CD14-positive monocyte (primary cell): ENCODE results near the gene REEP2. TPM values are rescaled to one million over a fixed set of nuclear protein-coding genes. Genes with fewer than 3 reads are reported as not detected.

Experiments
- DNase-seq, 3 donors: peaks; one replicate each; pipeline ENCODE4 v3.0.0-alpha.2; 2011 to 2022
- H2AFZ ChIP-seq: 2 replicates; pipeline ENCODE4 v1.6.0; 2012; ENCODE audit warnings: mild to moderate bottlenecking, low read depth, low read length, inconsistent platforms; ENCODE audit not compliant: insufficient read depth, poor library complexity, severe bottlenecking
- H3K27ac ChIP-seq, 2 donors: 1 replicate in 1 of 2; 2 replicates in 1 of 2; pipeline ENCODE4 v1.5.1; 2012 to 2013; ENCODE audit warnings: low read length in 2 of 2, control low read depth in 1 of 2, inconsistent platforms in 1 of 2, low read depth in 1 of 2, mild to moderate bottlenecking in 1 of 2
- H3K27me3 ChIP-seq, 2 donors: one replicate each; pipeline versions ENCODE4 v1.6.0 to v1.6.1; 2011 to 2013; ENCODE audit warnings: low read length in 2 of 2; ENCODE audit not compliant: control insufficient read depth in 2 of 2, insufficient read depth in 2 of 2
- H3K36me3 ChIP-seq, 2 donors: replicated peaks in 1 of 2; 1 replicate in 1 of 2; 2 replicates in 1 of 2; pipeline versions ENCODE4 v1.5.1 to v1.6.1; 2012 to 2013; ENCODE audit warnings: low read length in 2 of 2, control low read depth in 1 of 2, inconsistent platforms in 1 of 2, mild to moderate bottlenecking in 1 of 2; ENCODE audit not compliant: insufficient read depth in 2 of 2, control insufficient read depth in 1 of 2
- H3K4me1 ChIP-seq, 2 donors: 1 replicate in 1 of 2; 2 replicates in 1 of 2; pipeline versions ENCODE4 v1.5.1 to v1.6.1; 2012 to 2013; ENCODE audit warnings: low read length in 2 of 2, control low read depth in 1 of 2, inconsistent platforms in 1 of 2, mild to moderate bottlenecking in 1 of 2, moderate library complexity in 1 of 2; ENCODE audit not compliant: insufficient read depth in 2 of 2, control insufficient read depth in 1 of 2
- H3K4me2 ChIP-seq: replicated peaks from 2 replicates; pipeline ENCODE3; 2012; ENCODE audit warnings: low read length, moderate library complexity, mild to moderate bottlenecking; ENCODE audit not compliant: poor library complexity, severe bottlenecking; ENCODE audit errors: extremely low read depth
- H3K4me3 ChIP-seq, 3 experiments: fragments of 200-600 bp in 1 of 3; sonication (generic) in 1 of 3; replicated peaks in 1 of 3; 1 replicate in 2 of 3; 2 replicates in 1 of 3; pipeline ENCODE4 v1.5.1; 2011 to 2013; ENCODE audit warnings: low read length in 3 of 3, mild to moderate bottlenecking in 3 of 3, control low read depth in 2 of 3, low read depth in 2 of 3, inconsistent platforms in 1 of 3, moderate library complexity in 1 of 3
- H3K79me2 ChIP-seq: 2 replicates; pipeline ENCODE4 v1.6.0; 2012; ENCODE audit warnings: mild to moderate bottlenecking, control low read depth, inconsistent platforms, low read length, moderate library complexity; ENCODE audit not compliant: insufficient read depth
- H3K9ac ChIP-seq: 2 replicates; pipeline ENCODE4 v1.6.0; 2017; ENCODE audit warnings: low read length, mild to moderate bottlenecking; ENCODE audit not compliant: insufficient read depth, poor library complexity, severe bottlenecking
- H3K9me3 ChIP-seq, 2 donors: replicated peaks in 1 of 2; 1 replicate in 1 of 2; 2 replicates in 1 of 2; pipeline versions ENCODE4 v1.5.1 to v1.6.1; 2012 to 2013; ENCODE audit warnings: low read length in 2 of 2, control low read depth in 1 of 2; ENCODE audit not compliant: control insufficient read depth in 1 of 2, insufficient read depth in 1 of 2
- H4K20me1 ChIP-seq: 2 replicates; pipeline ENCODE4 v1.6.0; 2012; ENCODE audit warnings: mild to moderate bottlenecking, low read length, control low read depth, moderate library complexity; ENCODE audit not compliant: insufficient read depth
- H3K27ac Mint-ChIP-seq, 7 donors: one replicate each; pipeline ENCODE4 v1.8.0; 2020; ENCODE audit warnings: mild to moderate bottlenecking in 7 of 7, mixed read lengths in 7 of 7, moderate library complexity in 6 of 7, inconsistent platforms in 2 of 7
- H3K27me3 Mint-ChIP-seq, 3 donors: one replicate each; pipeline ENCODE4 v1.8.0; 2021 to 2022; ENCODE audit warnings: low read depth in 3 of 3, mild to moderate bottlenecking in 3 of 3, mixed read lengths in 3 of 3, moderate library complexity in 3 of 3, inconsistent platforms in 1 of 3
- H3K36me3 Mint-ChIP-seq, 2 donors: one replicate each; pipeline ENCODE4 v1.8.0; 2020; ENCODE audit warnings: mixed read lengths in 2 of 2, inconsistent platforms in 1 of 2, mild to moderate bottlenecking in 1 of 2
- H3K4me1 Mint-ChIP-seq: one replicate; pipeline ENCODE4 v1.8.0; 2020; ENCODE audit warnings: mild to moderate bottlenecking, mixed read lengths
- H3K4me3 Mint-ChIP-seq, 2 donors: one replicate each; pipeline ENCODE4 v1.8.0; 2020; ENCODE audit warnings: mild to moderate bottlenecking in 2 of 2, mixed read lengths in 2 of 2, moderate library complexity in 1 of 2
- H3K9me3 Mint-ChIP-seq, 7 donors: one replicate each; pipeline ENCODE4 v1.8.0; 2020 to 2022; ENCODE audit warnings: mixed read lengths in 7 of 7, mild to moderate bottlenecking in 6 of 7, moderate library complexity in 6 of 7, inconsistent platforms in 2 of 7
- CTCF ChIP-seq: fragments of 200-600 bp; IDR thresholded peaks from one replicate; pipeline ENCODE4 v1.8.0; 2022; ENCODE audit warnings: antibody characterized with exemption, mild to moderate bottlenecking
- WGBS: methylation state at CpG from one replicate; pipeline ENCODE4 v1.1.5; 2013; ENCODE audit warnings: missing lambda C conversion rate; ENCODE audit not compliant: insufficient coverage; 5-methylcytosine and 5-hydroxymethylcytosine counted together
- intact Hi-C, 2 donors: fragments of 100-400 bp; cut with micrococcal nuclease; formaldehyde crosslinking; loops; one replicate each; pipeline versions ENCODE4 v1.15.0 to v1.15.1; 2023
- polyA plus RNA-seq, 3 donors: library from polyadenylated mRNA; depleted of rRNA in 1 of 3; unstranded in 2 of 3; stranded (reverse) in 1 of 3; fragments of 300-500 nt in 2 of 3; fragments of >200 nt in 1 of 3; fragmentation: Illumina TruSeq in 2 of 3; gene quantifications; 1 replicate in 2 of 3; 2 replicates in 1 of 3; pipeline ENCODE4 v1.2.3, GENCODE V29; 2012 to 2021

Gene REEP2
- polyA plus RNA-seq, 3 donors: not detected

GRCh38 chr5:138441221-138441620 is 2.4 kb downstream of the REEP2 start:
- H3K36me3 Mint-ChIP-seq: peaks cover 21 to 31% of the 10 kb centered on the region in 2 donors
- intact Hi-C loops: no loop called here
- Histone ChIP-seq H3K9me3 (no peaks in the 10 kb centered on the region), H3K4me3 (no peak overlapping the region), H3K9ac (no peak overlapping the region), H3K79me2 (no peaks in the 10 kb centered on the region), H3K4me2 (no peak overlapping the region), H3K36me3 (peaks cover 9 to 19% of the 10 kb centered on the region in 2 donors), H3K4me1 (peaks cover 10 to 14% of the 10 kb centered on the region in 2 donors), H3K27me3 (peaks cover 0 to 27% of the 10 kb centered on the region in 2 donors), H3K27ac (no peak overlapping the region), H4K20me1 (peaks cover 27% of the 10 kb centered on the region), H2AFZ (no peak overlapping the region)
- H3K4me3 Mint-ChIP-seq: no peak overlapping the region
- WGBS: 82% methylated on average over 3 of the region's 9 CpGs
- peaks cover 0 to 5% (median 0%) of the 10 kb centered on the region in 7 donors for H3K9me3 Mint-ChIP-seq
- peaks cover 16% of the 10 kb centered on the region for H3K4me1 Mint-ChIP-seq
- no peak overlapping the region for H3K27ac Mint-ChIP-seq
- DNase-seq: no peak
- H3K27me3 Mint-ChIP-seq: peaks cover 22 to 41% (median 26%) of the 10 kb centered on the region in 3 donors
- TF ChIP-seq CTCF: no peak

- Mint-ChIP-seq H3K36me3 (peaks cover 2 to 9% of the 10 kb centered on the region in 2 donors), H3K4me3 (no peak overlapping the region), H3K4me1 (peaks cover 6% of the 10 kb centered on the region), H3K27ac (no peak overlapping the region), H3K9me3 (peaks cover 0 to 2% (median 0%) of the 10 kb centered on the region in 7 donors), H3K27me3 (peaks cover 15 to 19% (median 17%) of the 10 kb centered on the region in 3 donors)
- Histone ChIP-seq H3K4me1 (peaks cover 3% of the 10 kb centered on the region in 2 donors), H3K4me2 (no peak overlapping the region), H3K9me3 (no peaks in the 10 kb centered on the region), H3K36me3 (no peaks in the 10 kb centered on the region), H3K27ac (no peak overlapping the region), H3K27me3 (peaks cover 0 to 9% of the 10 kb centered on the region in 2 donors), H2AFZ (no peak overlapping the region), H3K9ac (no peak overlapping the region), H4K20me1 (peaks cover 5% of the 10 kb centered on the region), H3K4me3 (no peak overlapping the region), H3K79me2 (no peaks in the 10 kb centered on the region)
- intact Hi-C loops: no loop called here
- no peak for TF ChIP-seq CTCF
- no peak for DNase-seq
- WGBS: 94% methylated on average over 10 of the region's 13 CpGs
Measured at GRCh38 chr5:138444078-138444773, 5.4 kb downstream of the REEP2 start.
